Measurements from ENCODE around the gene LIN7A.

The LIN7A gene

GRCh38 chr12:80857311-80857710 is 80.4 kb downstream of the LIN7A start:
- DNase-seq: no peak

- DNase-seq: no peak
Observed at GRCh38 chr12:80849337-80849736, 88.4 kb downstream of the LIN7A start.

- no peak for DNase-seq
Observed at GRCh38 chr12:80848858-80849257, 88.9 kb downstream of the LIN7A start.

DNA sequence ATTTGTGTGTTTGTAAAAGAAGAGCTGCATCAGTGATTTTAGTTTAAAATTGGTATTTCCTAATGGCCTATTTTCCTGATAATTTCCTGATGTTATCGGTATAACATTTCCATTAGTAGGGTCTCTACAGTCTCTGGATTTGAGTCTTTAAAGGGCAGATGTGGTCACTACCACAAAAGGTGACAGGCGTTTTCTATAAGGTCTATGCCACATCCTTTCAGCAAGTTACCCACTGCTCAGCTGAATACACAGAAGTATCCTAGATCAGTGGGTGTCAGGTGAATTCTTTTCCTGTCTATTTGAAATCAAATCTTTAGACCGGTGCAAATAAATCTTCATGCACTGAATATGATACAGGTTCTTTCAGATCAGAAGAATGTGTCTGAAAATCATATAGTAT is 90.2 kb downstream of the LIN7A start:
- DNase-seq: no peak

GRCh38 chr12:80846952-80847351 is 90.8 kb downstream of the LIN7A start:
- no peak for DNase-seq

- DNase-seq: no peak
Observed at GRCh38 chr12:80845639-80846038, 92.1 kb downstream of the LIN7A start.

DNA sequence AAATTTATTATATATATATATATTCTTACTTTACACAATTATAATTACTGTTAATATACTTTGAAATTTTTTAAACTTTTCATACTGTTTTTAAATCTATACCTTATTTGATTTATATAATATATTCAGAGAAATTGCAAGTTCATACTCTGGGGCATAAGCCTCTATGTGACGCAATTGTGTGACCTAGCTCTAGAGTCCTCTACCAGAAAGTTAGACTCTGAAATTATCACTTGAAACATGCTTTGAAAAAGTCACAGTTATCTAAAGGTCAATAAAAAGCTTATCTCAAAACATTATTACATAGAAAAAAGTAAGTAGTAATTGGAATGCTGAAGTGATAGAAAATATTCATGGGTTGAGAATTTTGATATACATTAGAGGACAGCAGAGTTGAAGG is 93.8 kb downstream of the LIN7A start:
- no peak for DNase-seq

GRCh38 chr12:80838708-80839107 is 99.0 kb downstream of the LIN7A start:
- DNase-seq: no peak

DNA sequence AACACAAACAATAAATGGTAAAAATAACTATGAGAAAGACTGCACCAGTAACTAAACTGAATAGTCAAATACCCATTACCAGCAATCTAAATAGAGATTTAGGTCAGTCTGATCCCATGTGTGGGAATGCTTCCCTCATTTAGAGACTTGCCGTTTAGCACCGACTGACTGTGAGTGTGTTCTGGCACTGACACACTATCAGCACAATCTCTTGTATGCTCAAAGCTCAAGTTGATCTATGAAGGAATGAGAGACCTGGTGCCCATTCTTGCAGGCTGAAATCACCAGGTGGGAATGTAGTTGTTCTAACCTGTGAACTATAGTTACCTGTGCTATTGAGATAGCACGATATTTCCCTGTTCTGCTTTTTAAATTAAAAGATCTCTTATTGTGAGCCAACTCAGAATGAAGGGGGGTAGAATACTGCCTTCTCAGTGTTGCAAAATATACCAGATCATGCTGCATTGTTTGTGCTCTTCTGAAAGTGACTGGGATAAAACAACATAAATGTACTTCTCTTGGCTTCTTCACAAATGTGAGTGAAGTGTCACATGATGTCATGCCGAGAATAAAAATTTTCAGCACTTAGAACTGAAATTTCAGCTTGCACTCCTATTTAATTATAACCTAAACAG is 99.6 kb downstream of the LIN7A start:
- no peak for DNase-seq

DNA sequence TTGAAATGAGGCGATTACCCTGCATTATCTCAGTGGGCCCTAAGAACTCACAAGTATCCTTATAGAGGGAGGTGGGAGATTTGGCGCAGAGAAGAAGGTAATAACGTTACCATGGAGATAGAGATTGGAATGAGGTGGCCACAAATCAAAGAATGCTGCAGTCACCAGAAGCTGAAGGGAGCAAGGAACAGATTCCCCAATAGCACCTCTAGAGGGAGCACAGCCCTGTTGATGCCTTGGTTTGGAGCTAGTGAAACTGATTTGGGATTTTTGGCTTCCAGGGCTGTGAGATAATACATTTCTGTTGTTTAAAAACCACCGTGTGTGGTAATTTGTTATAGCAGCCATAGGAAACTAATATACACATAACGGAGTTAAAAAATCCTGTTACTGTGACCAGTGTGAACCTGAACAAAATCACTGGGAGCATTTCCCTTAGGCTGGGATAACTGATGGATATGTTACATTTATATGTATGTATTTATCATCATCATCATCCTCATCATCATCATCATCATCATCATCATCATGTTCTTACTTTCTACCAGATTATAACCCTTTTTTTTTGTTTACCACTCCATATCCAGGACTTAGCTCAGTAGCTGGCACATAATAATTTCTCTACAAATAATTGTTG is 100.3 kb downstream of the LIN7A start:
- DNase-seq: peak; percentile 41

DNA sequence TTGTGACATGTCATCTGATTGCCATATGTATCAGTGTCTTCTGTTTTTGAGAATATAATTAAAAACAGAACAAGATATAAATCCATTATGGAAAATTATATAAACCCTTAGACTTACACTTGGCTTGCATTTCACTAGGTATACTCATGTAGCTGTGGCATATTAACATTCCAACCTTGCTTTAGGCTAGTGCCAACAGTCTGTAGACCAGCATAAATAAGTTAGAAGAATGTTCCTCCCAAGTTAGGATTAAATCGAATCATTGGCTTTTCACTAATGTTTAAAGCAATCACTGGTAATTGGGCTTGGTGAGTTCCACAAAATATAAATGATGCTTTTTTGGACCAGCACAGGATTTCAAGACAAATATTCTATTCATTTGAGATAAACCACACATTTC is 103.0 kb downstream of the LIN7A start:
- no peak for DNase-seq

DNA sequence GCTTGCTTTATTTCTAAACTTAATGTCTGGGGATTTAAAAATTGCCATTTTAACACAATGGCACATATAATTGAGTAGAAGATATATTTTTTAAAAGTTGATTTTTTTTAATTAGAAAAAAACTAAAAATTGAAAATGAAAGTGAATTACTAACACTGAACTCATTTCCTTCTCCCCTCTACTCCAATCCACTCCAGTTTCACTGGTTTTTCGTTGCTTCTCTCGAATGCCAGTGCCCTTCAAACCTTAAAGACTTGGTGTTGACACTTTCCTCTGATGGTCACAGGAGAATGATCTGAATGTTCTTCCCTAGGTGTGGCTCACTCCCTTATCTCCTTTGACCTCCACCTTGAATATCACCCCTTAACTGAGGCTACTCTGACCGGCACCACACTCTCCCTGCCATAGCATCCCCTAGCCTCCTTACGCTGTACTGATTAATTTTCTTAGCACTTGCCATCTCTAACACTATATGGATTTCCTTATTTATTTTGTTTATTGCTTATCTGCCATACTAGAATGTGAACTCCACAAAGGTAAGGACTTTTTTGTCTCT is 107.1 kb downstream of the LIN7A start:
- no peak for DNase-seq

DNA sequence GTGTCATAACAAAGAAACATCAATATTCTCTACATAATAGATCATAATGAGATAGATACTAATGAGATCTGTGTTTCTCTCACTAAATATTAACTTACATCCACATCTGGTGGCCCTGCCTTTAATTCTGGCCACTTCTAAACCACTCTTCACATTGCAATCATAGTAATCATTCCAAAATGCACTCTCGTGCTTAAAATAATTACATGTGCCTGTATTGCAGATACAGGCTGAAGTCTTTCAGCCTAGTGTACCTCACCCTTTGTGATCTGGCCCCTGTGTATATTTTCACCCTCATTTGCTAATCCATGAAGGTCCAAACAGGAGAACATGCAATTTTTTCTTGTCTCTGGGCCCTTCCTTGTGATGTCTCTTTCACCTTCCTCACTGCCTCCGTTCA is 108.0 kb downstream of the LIN7A start:
- no peak for DNase-seq

- no peak for DNase-seq
Observed at GRCh38 chr12:80825506-80825905, 112.2 kb downstream of the LIN7A start.

GRCh38 chr12:80823393-80823792 is 114.3 kb downstream of the LIN7A start:
- DNase-seq: no peak

DNA sequence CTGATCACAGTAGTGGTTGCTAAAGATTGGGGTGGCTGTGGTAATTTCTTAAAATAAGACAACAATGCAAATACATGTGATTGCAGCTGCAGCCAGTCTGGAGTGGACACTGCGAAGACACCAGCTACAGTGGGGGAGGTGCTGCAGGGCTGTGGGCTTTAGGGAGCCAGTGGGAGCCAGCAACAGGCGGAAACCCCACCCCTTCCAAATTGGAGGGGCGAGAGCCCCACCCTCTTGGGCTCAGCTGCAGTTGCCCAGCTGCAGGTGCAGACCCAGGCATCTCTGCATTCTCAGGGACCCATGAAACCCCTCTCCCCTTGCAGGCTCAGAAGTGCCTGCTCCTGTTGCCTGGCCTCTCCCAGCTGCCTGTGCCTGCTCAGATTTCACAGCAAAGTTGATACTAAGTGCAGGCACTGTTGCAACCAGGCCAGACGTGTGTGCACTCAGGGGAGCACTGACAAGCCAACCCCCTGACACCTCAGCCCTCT is 116.2 kb downstream of the LIN7A start:
- DNase-seq: no peak

- no peak for DNase-seq
Observed at GRCh38 chr12:80818878-80819277, 118.9 kb downstream of the LIN7A start.

- DNase-seq: no peak
Observed at GRCh38 chr12:80815351-80815750, 122.4 kb downstream of the LIN7A start.

DNA sequence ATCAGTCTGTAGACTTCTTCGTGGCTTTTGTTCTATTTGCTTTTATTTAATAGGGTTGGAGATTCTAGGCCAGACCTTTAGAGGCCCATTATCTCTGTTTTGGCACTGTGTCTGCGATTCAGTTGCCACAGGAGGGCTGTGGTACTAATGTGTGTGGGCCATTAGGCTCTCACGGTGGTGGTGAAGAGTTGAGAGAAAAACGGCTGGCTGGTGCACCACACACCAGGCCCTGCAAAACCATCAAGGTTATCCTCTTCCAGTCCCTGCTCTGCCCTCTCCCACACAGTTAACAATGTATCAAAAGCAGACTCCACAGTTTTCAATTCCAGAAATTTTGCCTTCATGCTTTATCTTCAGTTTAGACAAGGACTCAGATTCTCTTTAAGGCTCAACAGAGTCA is 123.3 kb downstream of the LIN7A start:
- no peak for DNase-seq

- DNase-seq: no peak
Observed at GRCh38 chr12:80813820-80814219, 123.9 kb downstream of the LIN7A start.

- no peak for DNase-seq
Observed at GRCh38 chr12:80811957-80812708, 125.6 kb downstream of the LIN7A start.

DNA sequence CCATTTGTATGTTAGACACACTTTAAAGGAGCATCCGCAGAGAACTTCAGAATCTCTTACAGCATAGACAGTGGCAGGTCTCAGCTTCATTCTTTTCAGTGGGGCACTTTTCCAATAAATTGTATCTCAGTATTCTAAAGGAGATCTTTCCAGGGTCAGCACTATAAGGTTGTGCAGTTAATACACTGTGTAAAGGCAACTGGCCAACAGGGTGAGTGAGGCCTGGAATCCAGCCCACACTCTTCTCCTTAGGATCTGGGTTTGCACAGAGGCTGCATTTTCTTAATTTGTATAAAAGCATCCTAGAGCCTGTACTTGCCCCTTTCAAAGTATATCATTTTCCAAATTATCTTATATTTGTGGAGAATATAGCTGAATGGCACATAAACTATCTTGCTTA is 126.9 kb downstream of the LIN7A start:
- DNase-seq: no peak

DNA sequence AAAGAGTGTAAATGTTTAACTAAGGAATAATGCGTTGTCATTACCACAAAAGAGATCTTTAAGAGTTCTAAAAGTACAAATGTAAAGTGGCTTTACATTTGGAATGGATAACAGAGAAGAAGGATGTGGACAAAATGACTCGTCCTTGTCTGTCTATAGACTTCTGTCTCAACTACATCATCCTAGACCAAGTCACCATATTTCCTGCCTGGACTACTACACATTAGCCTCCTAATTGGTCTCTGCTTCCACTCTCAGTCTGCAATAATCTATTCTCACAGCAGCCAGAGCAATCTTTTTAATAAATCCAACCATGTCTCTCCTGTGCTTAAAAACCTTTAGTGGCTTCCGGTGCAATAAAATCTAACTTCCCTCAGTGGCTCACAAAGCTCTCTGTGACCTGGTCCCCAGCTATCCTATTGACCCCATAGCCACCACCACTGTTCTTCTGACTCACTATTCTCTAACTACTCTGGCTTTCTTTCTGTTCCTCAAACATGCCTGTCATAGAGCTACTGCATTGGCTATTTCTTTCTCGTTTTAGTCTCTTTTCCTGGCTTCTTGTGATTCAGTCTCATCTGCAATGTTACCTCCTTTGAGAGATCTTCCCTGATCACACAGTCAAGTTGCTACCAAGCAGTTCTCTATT is 130.0 kb downstream of the LIN7A start:
- DNase-seq: no peak

Data from NCI-H1694 (cell line).